Gastroesophageal sphincter (tissue), 4 donors: Measurements from ENCODE around the gene TBCD. TPM values are rescaled to one million over a fixed set of nuclear protein-coding genes. Genes with fewer than 3 reads are reported as not detected.
"Not testable (repeated sequence)": the region's sequence is repeated elsewhere in the genome, so short reads cannot be mapped to it uniquely, and the experiment has no call there.

Experiments used
- ATAC-seq: fragments of 150-250 bp; one replicate; pipeline ENCODE4 v1.9.1; 2016; ENCODE audit warnings: mild to moderate bottlenecking, moderate library complexity
- H3K27ac ChIP-seq, 4 donors: fragments of 200-600 bp; sonication (generic) in 3 of 4; 1 replicate in 3 of 4; 2 replicates in 1 of 4; pipeline ENCODE4 v1.5.1; 2016 to 2019
- H3K27me3 ChIP-seq: fragments of 200-600 bp; sonication (generic); one replicate; pipeline ENCODE4 v1.5.1; 2019
- H3K36me3 ChIP-seq, 2 donors: fragments of 200-600 bp; sonication (generic); one replicate each; pipeline ENCODE4 v1.5.1; 2019; ENCODE audit warnings: control low read depth in 1 of 2
- H3K4me1 ChIP-seq, 3 donors: fragments of 200-600 bp; sonication (generic); 1 replicate in 2 of 3; 2 replicates in 1 of 3; pipeline ENCODE4 v1.5.1; 2016 to 2019; ENCODE audit warnings: control low read depth in 2 of 3
- H3K4me3 ChIP-seq, 2 donors: fragments of 200-600 bp; sonication (generic); one replicate each; pipeline ENCODE4 v1.5.1; 2019; ENCODE audit warnings: mild to moderate bottlenecking in 1 of 2, moderate library complexity in 1 of 2
- H3K9me3 ChIP-seq, 3 donors: fragments of 200-600 bp; sonication (generic); one replicate each; pipeline ENCODE4 v1.5.1; 2017 to 2019; ENCODE audit warnings: control low read depth in 2 of 3
- CTCF ChIP-seq, 4 experiments: fragments of 200-600 bp in 2 of 4; fragments of 450-650 bp in 2 of 4; sonication (generic) in 1 of 4; IDR thresholded peaks; one replicate each; pipeline ENCODE4 v1.5.1; 2017 to 2019; ENCODE audit warnings: antibody characterized with exemption in 4 of 4, mild to moderate bottlenecking in 2 of 4, moderate library complexity in 2 of 4
- EP300 ChIP-seq: sonication (generic); formaldehyde crosslinking; IDR thresholded peaks from one replicate; pipeline ENCODE4 v1.6.1; 2017; ENCODE audit warnings: antibody characterized with exemption, mild to moderate bottlenecking
- POLR2A ChIP-seq, 2 donors: fragments of 450-650 bp; IDR thresholded peaks; one replicate each; pipeline ENCODE4 v1.6.1; 2017; ENCODE audit warnings: antibody characterized with exemption in 2 of 2, mild to moderate bottlenecking in 2 of 2, moderate library complexity in 1 of 2
- POLR2AphosphoS5 ChIP-seq: sonication (generic); formaldehyde crosslinking; IDR thresholded peaks from one replicate; pipeline ENCODE4 v1.6.1; 2017; ENCODE audit warnings: antibody characterized with exemption
- WGBS, 2 donors: methylation state at CpG; one replicate each; pipeline ENCODE4 v1.1.5; 2018; ENCODE audit warnings: low coverage in 1 of 2; 5-methylcytosine and 5-hydroxymethylcytosine counted together
- total RNA-seq, 4 donors: library from RNA; depleted of rRNA; stranded (reverse); fragments of >200 nt; gene quantifications; one replicate each; pipeline ENCODE4 v1.1.0, GENCODE V29; 2016

The TBCD gene
- total RNA-seq, 4 donors from 2014 or later: 32.0 to 57.8 (median 47.0) TPM

GRCh38 chr17:82769041-82769440, 17.2 kb downstream of the TBCD start:
- Histone ChIP-seq H3K27ac (no peak overlapping the region), H3K4me3 (no peak overlapping the region), H3K27me3 (no peaks in the 10 kb centered on the region), H3K9me3 (no peaks in the 10 kb centered on the region), H3K4me1 (peaks cover 0 to 6% (median 0%) of the 10 kb centered on the region in 3 donors), H3K36me3 (peaks cover 3 to 80% of the 10 kb centered on the region in 2 donors)
- 89 to 100% methylated on average over 1 to 7 of the region's 7 CpGs for WGBS, 2 donors
- no peak for TF ChIP-seq CTCF (IDR thresholded peaks at IDR 0.05)
- TF ChIP-seq POLR2A (IDR thresholded peaks at IDR 0.05): no peak
- no peak for TF ChIP-seq EP300
- TF ChIP-seq POLR2AphosphoS5: no peak
- no peak for ATAC-seq

GRCh38 chr17:82772026-82772425, 20.2 kb downstream of the TBCD start:
- H3K27ac ChIP-seq: no peak overlapping the region
- H3K4me1 ChIP-seq: peaks cover 0 to 15% (median 0%) of the 10 kb centered on the region in 3 donors
- H3K4me3 ChIP-seq: no peak overlapping the region
- H3K9me3 ChIP-seq: no peaks in the 10 kb centered on the region
- peak; percentile 55 for ATAC-seq
- TF ChIP-seq EP300 (no peak), CTCF (IDR thresholded peaks at IDR 0.05) (no peak), POLR2A (IDR thresholded peaks at IDR 0.05) (no peak)
- peaks cover 3 to 67% of the 10 kb centered on the region in 2 donors for H3K36me3 ChIP-seq
- no peaks in the 10 kb centered on the region for H3K27me3 ChIP-seq
- 60% methylated on average over 1 of the region's 3 CpGs; no CpG with 5 or more reads in 1 of the 2 donors for WGBS, 2 donors

- Histone ChIP-seq H3K36me3 (peaks cover 0 to 43% of the 10 kb centered on the region in 2 donors), H3K4me1 (peaks cover 0 to 15% (median 0%) of the 10 kb centered on the region in 3 donors), H3K4me3 (peak overlapping the region in 1 of 2 donors; percentile 22)
- not testable (repeated sequence) for H3K27ac ChIP-seq, H3K9me3 ChIP-seq, ATAC-seq, H3K27me3 ChIP-seq
- WGBS, 2 donors: 77 to 100% methylated on average over 5 to 9 of the region's 19 CpGs
These were observed 22.6 kb downstream of the TBCD start for GRCh38 chr17:82774456-82774855.

GRCh38 chr17:82775001-82775823, 23.3 kb downstream of the TBCD start:
- ATAC-seq: peak; percentile 66
- no peak for TF ChIP-seq EP300
- TF ChIP-seq CTCF (IDR thresholded peaks at IDR 0.05): peak; percentile 65 to 90 (median 80)
- WGBS, 2 donors: 32 to 61% methylated on average over 14 to 24 of the region's 34 CpGs
- H3K27me3 ChIP-seq: no peaks in the 10 kb centered on the region
- H3K27ac ChIP-seq: no peak overlapping the region
- H3K36me3 ChIP-seq: peaks cover 0 to 35% of the 10 kb centered on the region in 2 donors
- H3K4me1 ChIP-seq: peaks cover 0 to 15% (median 0%) of the 10 kb centered on the region in 3 donors
- peak overlapping the region in 1 of 2 donors; percentile 22 for H3K4me3 ChIP-seq
- H3K9me3 ChIP-seq: no peaks in the 10 kb centered on the region

GRCh38 chr17:82776454-82776853, 24.6 kb downstream of the TBCD start:
- H3K9me3 ChIP-seq: no peaks in the 10 kb centered on the region
- TF ChIP-seq POLR2A (IDR thresholded peaks at IDR 0.05) (no peak), POLR2AphosphoS5 (no peak), CTCF (IDR thresholded peaks at IDR 0.05) (no peak), EP300 (no peak)
- peaks cover 0 to 29% of the 10 kb centered on the region in 2 donors for H3K36me3 ChIP-seq
- WGBS, 2 donors: 85 to 89% methylated on average over 6 to 8 of the region's 13 CpGs
- peaks cover 0 to 18% (median 0%) of the 10 kb centered on the region in 3 donors for H3K4me1 ChIP-seq
- H3K4me3 ChIP-seq: no peak overlapping the region
- no peak for ATAC-seq
- no peaks in the 10 kb centered on the region for H3K27me3 ChIP-seq
- H3K27ac ChIP-seq: no peak overlapping the region
